CD4-positive, alpha-beta T cell treated with Interleukin-17A for 1 hour (primary cell): Measurements from ENCODE around the gene ZNF2.

Experiments
- DNase-seq: peaks from one replicate; pipeline ENCODE4 v3.0.0-alpha.2; 2020

Gene ZNF2

DNA sequence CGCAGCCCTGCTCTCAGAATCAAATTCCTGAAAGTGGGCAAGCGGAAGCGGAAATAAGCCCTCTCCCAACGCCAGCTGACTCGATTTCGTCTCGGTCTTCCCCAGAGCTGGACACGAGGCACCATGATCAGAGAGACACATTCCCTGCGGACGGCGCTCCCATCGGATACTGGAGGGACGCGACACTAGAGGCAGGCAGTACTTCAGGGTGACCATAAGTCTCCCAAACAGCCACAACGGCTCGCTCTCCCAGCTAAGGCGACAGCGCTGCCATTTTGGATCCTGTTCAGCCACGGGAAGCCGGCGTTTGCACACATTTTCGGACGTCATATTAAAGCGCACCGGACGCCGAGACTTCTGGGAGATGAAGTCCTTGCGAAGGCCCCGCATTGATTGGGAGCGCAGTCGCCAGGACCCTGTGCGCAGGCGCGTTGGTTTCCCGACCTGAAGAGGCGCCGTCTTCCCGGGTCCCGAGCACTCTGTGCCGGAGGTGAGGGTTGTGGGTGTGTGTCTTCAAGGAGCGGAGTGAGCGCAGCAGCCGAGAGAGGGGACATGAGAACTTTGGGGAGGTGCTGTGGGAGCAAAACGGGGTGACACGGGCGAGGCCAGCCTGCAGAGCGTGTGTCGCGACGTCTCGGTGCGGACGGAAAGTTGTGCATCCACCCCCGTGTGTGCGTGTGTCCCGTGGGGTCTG, at the start of gene ZNF2:
Gene ZNF2 (plus strand): TSS at position 439 of the 694 bp plus-strand sequence. CDS start 10,418 bp downstream, outside the sequence.
- peak; percentile 98 for DNase-seq

DNA sequence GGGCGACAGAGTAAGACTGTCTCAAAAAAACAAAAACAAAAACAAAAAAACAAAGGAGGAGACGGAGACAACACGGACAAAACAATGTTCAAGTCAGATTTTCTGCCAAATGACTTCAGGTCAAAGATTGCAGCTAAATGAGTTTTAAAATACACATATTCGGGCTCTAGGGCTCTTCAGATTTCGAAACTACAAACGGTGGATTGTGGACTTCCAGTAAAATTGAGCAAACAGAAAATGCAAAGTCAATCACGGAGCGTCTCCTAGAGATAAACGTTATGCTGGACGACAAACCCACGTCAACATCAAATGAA, 44.6 kb upstream of the ZNF2 start:
- DNase-seq = no peak

DNA sequence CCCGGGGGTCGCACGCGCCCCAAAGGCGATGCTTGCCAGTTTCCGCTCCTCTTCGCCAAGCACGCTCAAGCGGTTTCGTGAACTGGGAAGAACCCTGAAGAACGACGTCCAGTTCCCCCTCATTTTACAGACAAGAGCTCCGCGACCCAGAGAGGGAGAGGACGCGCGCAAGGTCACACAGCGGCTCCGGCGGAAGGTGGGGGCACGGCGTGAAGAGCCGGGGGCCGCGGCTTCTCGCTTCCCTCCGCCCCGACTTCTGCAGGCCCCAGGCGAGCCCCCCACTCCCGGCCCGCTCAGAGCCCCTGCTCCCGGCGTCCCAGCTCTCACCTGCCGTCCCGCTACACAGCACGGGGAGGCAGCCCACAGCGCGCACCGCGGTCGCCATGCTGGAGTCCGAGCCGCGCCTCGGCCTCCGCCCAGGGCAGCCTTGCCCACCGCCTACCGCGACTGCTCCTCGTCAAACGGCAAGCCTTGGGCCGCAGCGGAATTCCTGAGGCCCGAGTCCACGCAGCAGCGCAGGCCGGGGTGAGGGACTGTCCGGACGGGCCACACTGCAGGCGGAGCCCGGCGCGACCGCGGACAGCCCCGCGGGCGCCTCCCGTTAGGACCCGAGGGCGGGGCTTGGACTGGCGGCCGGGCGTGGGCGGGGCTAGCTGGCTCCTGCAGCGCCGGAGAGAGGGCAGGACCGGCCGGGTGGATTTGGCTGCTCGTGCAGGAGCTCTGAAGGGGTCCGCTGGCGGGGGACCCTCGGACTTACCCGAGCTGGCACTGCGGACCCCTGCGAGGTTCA, 44.0 kb upstream of the ZNF2 start, which contains the start of gene MRPS5:
Gene MRPS5 (minus strand): TSS at position 402 of the 790 bp plus-strand sequence. CDS start 17 bp downstream, at position 385.
- DNase-seq = peak; percentile 82

DNA sequence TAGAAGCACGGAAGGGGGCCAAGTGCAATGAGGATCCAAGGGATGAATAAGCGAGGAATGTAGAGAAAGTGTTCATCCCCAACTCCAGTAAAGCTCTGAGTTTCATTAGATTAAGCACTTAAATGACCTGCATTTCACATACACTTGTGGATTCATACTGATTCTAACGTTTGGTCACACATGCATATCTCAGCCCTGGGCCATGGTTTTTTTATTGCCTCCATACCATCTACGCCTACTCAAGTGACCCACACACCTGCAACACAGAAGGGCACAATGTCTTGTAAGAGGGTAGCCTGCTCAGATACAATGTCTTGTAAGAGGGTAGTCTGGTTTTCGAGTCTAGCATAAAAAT, 43.4 kb upstream of the ZNF2 start:
- no peak for DNase-seq

DNA sequence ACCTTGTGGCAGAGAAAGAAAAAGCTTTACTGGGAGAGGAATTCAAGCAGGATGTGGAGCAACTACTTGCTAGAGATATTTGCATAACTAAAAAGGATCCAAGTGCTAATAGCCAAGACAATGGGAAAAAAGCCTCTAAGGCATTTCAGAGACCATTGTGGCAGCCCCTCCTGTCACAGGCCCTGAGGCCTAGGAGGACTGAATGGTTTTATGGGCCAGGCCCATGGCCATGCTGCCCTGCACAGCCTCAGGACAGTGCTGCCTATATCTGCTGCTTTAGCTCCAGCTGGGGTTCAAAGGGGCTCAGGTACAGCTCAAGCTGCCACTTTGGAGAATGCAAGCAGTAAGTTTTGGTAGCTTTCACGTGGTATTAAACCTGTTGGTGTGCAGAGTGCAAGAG, 26.9 kb upstream of the ZNF2 start:
- no peak for DNase-seq

DNA sequence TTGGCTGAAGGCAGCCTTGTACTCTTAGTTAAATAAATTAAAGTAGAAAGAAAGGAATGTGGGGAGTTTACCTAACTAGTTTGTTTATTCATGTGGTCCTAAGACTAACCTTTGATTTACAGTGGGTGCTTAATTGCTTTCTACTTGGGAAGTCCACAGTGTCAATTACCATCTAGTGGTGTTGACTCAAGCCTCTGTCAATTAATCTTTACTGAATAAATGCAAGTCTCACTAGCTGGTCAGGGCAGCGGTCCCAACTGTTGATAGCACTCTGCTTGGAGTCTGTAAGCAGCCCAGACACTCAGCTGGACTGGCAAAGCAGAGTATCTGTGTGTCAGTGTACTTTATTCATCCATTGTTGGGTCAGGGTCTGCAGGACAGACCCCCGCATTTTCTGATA, 21.8 kb upstream of the ZNF2 start:
- DNase-seq = no peak

DNA sequence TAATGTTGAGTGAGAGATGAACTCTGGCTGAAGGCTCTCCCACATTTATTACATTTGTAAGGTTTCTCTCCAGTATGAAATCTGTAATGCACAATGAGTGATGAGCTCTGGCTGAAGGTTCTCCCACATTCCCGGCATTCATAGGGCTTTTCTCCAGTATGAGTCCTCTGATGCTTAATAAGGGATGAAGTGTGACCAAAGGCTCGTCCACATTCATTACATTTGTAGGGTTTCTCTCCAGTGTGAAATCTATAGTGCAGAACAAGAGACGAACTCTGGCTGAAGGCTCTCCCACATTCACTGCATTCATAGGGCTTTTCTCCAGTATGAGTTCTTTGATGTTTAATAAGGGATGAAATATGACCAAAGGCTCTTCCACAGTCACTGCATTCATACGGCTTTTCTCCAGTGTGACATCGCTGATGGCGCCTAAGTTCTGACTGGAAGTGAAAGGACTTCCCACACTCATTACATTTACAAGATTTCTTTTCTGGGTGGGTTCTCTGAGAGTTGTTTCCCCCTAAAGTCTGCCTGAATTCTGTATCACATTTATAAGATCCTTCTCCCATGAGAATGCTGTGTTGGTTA, 16.1 kb upstream of the ZNF2 start:
- DNase-seq = no peak

DNA sequence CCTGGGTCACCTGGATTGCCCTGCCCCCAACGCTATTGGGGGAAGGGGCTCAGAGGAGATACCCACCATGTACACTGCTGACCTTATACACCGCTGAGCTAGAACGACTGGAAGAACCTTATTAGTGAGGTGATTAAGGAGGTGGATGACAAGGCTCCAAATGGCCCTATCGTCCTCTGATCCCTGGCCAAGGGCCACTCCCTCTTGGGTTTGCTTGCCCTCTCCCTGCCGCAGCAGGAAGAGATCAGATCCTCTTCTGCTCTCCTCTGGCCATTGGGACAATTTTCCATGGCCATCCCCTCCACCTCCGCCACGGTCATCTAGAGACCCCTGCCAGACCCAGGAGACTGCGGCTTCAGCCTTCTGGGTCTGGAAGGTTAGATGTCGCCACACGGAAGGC, 7.2 kb upstream of the ZNF2 start:
- no peak for DNase-seq

DNA sequence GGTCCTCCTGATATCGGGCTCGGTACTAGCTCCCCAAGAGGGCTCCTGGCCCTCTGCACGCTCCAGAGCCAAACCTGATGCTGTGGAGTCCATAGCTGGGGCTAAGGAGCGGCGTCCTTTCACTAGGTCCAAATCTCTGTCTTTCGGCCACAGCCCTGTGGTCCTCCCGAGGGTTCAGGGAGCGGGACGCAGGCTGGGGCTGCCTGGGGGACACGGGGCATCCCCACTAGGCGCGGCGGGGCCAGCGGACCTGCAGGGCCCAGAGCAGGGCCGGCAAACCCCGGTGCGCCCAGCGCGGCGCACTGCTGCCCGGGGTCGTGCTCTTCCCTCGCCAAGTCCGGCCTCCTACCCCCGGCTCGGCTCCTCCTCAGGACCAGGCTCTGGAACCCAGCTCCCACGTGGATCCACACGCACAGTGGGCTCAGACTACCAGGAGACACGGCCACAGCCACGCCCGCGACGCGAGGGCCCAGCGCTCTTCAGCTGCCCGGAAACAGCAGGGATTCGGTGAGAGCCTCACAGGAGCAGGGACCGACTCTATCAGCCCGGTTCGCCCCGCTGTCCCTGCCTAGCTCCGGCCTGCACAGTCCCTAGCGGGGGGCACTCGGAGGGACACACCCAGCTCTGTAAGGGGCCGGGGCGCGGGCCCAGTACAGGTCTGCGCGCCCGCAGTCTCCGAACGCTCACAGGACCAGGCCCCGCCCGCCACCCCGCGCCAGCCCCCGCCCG, 6.6 kb upstream of the ZNF2 start:
- no peak for DNase-seq

DNA sequence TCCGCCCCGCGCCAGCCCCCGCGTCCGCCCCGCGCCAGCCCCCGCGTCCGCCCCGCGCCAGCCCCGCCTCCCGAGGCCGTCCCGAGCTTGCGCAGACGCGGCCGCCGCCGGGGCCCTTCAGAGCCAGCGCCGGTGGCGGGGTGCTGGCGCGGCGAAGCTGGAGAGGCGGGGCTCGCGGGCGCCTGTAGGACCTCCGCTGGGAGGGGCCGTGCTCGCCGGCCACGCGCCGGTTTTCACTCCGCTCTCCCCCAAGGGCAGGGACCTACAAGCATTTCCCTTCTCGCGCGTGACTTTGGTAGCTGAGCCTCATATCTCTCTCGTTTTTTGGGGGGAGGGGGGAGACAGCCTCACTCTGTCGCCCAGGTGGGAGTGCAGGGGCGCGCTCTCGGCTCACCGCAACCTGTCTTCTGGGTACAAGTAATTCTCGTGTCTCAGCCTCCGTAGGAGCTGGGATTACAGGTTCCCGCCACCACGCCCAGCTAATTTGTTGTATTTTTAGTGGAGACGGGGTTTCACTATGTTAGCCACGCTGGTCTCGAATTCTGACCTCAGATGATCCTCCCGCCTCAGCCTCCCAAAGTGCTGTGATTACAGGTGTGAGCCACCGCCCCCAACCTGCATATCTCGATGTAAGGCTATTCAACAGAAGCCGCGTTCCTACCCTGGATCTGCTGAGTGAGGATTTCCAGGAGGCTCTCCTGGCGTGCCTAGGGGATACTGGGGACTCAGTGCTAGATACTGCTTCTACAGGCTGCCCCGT, 5.7 kb upstream of the ZNF2 start, which contains the start of gene ZNF514:
Gene ZNF514 (minus strand): TSS at position 159 of the 760 bp plus-strand sequence. CDS start 6,595 bp downstream, outside the sequence.
- peak; percentile 80 for DNase-seq

DNA sequence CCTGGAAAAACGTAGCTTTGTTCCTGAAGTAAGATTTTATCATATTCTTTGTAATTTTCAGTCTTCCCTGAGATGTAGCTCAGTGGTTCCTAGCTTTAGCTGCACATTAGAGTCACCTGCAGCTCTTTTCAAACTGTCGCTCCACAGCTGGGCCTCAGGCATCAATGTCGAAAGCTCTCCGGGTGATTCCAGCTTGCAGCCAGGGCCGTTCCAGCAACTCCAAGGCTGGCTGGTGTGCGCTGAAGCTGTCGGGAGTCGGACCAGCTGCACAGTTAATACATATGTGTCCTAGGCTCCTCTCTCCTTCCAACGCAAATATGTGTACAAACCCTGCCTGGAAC, 609 bp upstream of the ZNF2 start:
- no peak for DNase-seq

DNA sequence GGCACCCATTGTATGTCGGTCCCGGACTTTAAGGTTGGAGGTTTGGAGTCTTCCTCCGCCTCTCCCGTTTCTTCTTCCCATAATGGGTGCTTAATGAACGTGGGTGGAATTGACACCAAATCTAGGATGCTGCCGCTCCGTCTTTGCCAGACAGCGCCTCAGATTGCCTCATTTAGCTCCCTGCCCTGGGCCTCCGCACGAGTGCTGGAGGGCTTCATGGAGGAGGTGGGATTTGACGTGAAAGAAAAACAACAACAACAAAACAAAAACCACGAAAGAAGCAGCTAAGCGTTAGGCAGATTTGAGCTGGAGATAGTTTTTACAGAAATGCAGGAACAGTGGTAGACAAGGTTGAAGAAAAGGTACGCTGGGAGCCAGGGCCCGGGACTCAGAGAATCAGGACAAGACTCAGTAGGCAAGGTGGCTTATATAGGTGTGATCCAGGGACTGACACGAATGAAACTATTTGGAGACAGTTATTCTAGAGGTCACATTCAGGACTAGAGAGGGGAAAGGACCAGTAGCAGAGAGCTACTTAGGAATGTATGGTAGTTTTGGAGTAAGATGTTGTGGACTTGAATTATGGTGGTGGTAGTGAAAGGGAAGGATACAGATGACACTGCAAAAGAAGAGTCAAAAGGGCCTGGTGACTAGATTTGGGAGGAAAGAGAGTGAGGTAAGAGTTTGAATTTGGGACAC, 605 bp downstream of the ZNF2 start:
- no peak for DNase-seq

DNA sequence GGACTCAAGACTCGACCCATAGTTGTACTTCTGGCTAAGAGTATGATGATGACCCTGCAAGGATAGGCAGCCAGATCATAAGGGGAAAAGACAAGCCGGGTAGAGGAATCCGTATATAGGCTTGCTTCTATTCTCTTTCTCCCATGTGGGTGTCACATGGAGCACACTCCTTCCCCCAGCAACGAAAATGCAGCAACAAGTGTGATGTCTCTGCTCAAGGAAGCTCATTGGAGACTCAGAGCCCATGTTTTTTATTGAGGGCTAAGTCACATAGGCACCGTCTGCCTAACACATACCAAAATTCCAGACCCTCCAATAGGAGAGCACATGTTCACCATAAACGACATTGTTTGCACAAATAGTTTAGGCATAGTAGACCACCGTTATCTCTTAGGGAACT, 6.3 kb downstream of the ZNF2 start:
- no peak for DNase-seq

DNA sequence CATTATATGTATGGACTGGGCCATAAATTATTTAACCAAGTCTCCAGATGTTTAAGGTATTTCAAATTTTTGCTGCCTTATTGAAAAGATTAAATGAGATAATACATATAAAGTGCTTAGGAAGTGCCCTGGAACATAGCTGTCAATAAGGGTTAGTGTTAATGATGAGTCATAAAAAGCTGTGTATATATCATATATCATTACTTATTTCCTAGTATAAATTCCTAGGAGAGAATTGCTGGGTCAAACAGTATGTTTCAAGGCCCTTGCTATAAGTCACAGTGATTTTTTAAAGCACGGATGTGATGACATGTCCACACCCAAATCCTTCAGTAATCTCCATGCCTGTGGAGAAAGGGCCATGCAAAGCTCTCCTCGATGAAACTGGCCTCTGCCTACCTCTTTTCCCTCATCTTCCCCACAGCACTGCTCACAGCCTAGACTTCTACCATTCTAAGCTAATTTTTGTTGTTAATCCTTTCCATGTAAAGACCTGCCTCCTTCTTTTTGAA, 8.5 kb downstream of the ZNF2 start:
- no peak for DNase-seq

DNA sequence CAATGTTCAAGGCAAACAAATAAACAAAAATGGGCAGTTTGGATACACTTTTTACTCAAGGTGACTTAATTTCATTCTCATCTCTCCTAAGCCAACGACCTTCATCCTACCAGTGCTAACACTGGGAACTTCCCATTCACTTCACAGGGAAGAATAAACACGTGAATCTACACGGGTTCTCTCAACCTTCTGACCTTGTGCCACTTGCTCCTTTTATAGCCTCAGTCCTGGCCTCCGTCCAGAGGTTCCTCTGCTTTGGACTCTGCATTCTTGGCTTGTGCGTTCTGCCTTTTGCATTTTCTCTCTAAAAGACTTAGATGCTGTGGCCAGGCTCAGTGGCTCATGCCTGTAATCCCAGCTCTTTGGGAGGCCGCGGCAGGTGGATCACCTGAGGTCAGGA, 13.8 kb downstream of the ZNF2 start:
- no peak for DNase-seq

DNA sequence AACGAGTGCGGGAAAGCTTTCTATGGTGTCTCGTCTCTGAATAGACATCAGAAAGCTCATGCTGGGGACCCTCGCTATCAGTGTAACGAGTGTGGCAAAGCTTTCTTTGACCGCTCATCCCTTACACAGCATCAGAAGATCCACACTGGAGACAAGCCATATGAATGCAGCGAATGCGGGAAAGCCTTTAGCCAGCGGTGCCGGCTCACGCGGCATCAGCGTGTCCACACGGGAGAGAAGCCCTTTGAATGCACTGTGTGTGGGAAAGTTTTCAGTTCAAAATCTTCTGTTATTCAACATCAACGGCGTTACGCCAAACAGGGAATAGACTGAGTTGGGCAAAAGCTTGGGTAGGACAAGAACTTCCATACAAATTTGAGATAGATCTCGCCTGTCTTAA, 16.2 kb downstream of the ZNF2 start:
- DNase-seq = no peak

DNA sequence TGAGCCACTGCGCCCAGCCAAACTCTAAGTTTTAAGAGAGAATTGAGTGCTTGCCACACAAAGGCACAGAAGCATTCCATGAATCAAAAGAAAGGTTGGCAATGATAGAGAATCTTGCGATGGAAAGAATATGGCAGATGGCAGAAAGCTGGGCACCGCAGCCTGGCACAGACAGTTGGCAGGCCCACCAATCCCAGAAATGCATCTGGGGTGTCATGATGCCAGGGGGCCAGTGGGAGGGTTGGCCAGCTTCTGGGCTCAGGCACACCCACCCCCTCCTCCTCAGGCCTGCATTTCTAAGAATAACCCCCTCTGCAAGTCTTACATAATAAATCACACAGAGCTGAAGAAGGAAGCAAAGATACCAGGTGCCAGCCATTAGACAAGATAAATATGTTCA, 19.6 kb downstream of the ZNF2 start:
- DNase-seq = no peak

DNA sequence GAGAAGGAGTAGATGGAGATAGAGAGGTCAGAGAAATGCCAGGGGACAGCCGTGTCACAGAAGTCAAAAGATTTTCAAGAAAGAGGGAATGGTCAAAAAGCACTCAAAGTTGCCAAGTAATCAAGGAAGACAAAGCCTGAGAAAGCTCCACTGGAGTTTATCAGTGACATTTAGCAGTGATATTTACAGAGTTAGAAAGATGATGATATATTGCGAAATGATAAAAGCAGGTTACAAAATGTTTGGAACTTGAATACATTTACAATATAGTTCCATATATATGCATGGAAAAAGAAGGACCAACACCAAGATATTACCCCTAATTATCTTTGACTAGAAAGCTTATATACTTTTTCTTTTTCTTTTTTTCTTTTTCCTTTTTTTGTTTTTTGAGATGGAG, 20.4 kb downstream of the ZNF2 start:
- DNase-seq = no peak

DNA sequence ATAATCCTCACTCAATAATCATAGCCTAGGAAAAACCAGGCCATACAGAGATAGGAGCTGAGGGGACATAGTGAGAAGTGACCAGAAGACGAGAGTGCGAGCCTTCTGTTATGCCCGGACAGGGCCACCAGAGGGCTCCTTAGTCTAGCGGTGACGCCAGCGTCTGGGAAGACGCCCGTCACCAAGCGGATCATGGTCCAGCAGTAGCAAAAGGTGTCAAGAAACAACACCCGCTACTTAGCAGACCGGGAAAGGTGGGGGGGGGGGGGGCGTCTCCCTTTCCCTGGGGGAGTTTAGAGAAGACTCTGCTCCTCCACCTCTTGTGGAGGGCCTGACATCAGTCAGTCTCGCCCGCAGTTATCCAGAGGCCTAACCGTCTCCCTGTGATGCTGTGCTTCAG, 27.3 kb downstream of the ZNF2 start:
- DNase-seq = peak; percentile 47

DNA sequence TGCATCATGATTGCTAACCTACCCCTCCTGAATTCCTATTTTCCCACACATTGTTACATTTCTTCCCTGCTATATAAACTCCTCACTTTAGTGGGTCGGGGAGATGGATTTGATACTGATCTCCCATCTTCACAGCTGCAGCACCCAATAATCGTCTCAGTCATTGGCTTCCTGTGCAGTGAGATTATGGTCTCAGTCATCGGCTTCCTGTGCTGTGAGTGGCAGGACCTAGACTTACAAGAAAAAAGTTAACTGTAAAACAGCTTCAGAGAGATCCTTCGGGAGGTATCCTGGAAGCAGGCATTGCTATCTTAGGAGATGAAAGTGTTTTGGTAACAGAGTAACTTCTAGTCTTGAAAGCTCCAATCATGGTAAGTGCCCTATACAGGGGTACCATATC, 38.3 kb downstream of the ZNF2 start:
- no peak for DNase-seq

DNA sequence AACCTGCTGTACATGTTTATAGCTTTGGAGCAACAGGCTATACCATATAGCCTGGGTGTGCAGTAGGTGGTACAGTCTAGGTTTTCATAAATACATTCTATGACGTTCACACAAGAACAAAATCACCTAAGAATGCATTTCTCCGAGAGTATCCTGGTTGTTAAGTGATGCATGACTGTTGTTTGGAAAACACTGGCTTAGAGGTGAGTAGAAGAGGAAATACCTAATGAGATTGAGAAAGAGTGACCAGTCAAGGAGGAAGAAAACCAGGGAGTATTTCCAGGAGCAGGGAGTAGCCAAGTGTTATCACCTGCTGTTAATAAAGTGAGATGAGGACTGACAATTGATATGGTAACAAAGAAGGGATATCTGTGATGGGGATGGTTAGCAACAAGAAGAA, 38.8 kb downstream of the ZNF2 start:
- DNase-seq = no peak

DNA sequence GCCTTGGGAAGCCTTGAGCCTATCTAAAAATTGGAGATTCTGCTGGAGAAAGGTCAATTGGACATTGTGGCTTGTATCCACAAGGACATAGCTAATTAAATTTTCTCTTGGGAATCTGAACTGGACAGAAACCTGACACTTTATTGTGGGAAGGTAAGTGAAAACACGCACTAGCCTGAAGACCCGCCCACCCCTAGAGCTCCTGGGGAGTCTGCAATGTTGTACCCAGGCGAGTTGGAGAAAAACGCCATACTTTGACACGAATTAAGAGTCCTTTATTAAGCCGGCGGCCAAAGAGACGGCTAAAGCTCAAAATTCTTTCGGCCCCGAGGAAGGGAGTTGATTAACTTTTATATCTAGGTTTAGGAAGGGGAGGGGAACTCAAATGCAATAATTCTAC, 40.5 kb downstream of the ZNF2 start:
- DNase-seq = no peak
